GM23338 (cell line): ENCODE data around the gene PHF20.
"Not testable (repeated sequence)": the region's sequence is repeated elsewhere in the genome, so short reads cannot be mapped to it uniquely, and the experiment has no call there.

ENCODE experiments used
- CREB1 ChIP-seq: fragments of 250-450 bp; sonication (Bioruptor Pico); IDR thresholded peaks from 2 replicates; pipeline ENCODE4 v1.5.0; 2020; ENCODE audit warnings: low read depth, mild to moderate bottlenecking, moderate library complexity
- EZH2 ChIP-seq: fragments of 200-600 bp; sonication (generic); IDR thresholded peaks from one replicate; pipeline ENCODE4 v1.8.0; 2017; ENCODE audit warnings: antibody characterized with exemption, mild to moderate bottlenecking, low read depth; ENCODE audit not compliant: unreplicated experiment
- EZH2phosphoT487 ChIP-seq: fragments of 200-600 bp; sonication (generic); IDR thresholded peaks from one replicate; pipeline ENCODE4 v1.8.1; 2018; ENCODE audit warnings: antibody characterized with exemption; ENCODE audit not compliant: unreplicated experiment
- JUNB ChIP-seq: IDR thresholded peaks from one replicate; pipeline ENCODE4 v1.6.1; 2016; ENCODE audit warnings: antibody characterized with exemption; ENCODE audit not compliant: unreplicated experiment
- NANOG ChIP-seq: IDR thresholded peaks from 2 replicates; pipeline ENCODE4 v1.6.1; 2016; ENCODE audit warnings: antibody characterized with exemption, borderline replicate concordance
- POLR2AphosphoS5 ChIP-seq: IDR thresholded peaks from 2 replicates; pipeline ENCODE4 v1.6.1; 2016; ENCODE audit warnings: antibody characterized with exemption, low read depth
- STAT1 ChIP-seq: IDR thresholded peaks from one replicate; pipeline ENCODE4 v1.6.1; 2016; ENCODE audit warnings: antibody characterized with exemption; ENCODE audit not compliant: unreplicated experiment
- ZNF331 ChIP-seq: fragments of 250-450 bp; sonication (Bioruptor Pico); IDR thresholded peaks from 2 replicates; pipeline ENCODE4 v1.5.0; 2020; ENCODE audit warnings: low read depth, mild to moderate bottlenecking, moderate library complexity
- TF ChIP-seq, protein P1 (sequence below), 2 experiments: fragments of 200-600 bp in 1 of 2; sonication (generic) in 1 of 2; conservative IDR thresholded peaks; 2 replicates each; pipeline versions ENCODE4 v1.5.1 to v1.6.1; 2016 to 2017; ENCODE audit warnings: antibody characterized with exemption in 2 of 2, low read depth in 2 of 2, mild to moderate bottlenecking in 2 of 2, moderate library complexity in 1 of 2
- TF ChIP-seq, protein P2 (sequence below): IDR thresholded peaks from one replicate; pipeline ENCODE4 v1.6.1; 2018; ENCODE audit warnings: antibody characterized with exemption; ENCODE audit not compliant: unreplicated experiment
- TF ChIP-seq, protein P3 (sequence below): IDR thresholded peaks from 2 replicates; pipeline ENCODE4 v1.6.1; 2016; ENCODE audit warnings: antibody characterized with exemption

DNA sequence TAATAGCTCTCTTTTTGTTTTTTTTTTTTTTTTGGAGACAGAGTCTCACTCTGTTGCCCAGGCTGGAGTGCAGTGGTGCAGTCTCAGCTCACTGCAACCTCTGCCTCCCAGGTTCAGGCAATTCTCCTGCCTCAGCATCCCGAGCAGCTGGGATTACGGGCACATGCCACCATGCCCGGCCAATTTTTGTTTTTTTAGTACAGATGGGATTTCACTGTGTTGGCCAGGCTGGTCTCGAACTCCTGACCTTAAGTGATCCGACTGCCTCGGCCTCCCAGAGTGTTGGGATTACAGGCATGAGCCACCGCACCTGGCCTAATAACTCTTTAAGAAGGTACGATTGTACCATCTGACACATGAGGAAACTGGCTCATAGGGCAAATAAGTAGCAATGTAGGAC, 224.7 kb downstream of the PHF20 start:
- TF ChIP-seq EZH2, JUNB, EZH2phosphoT487, STAT1, POLR2AphosphoS5, NANOG, CREB1, ZNF331: not testable (repeated sequence)
- TF ChIP-seq, protein P1, sequence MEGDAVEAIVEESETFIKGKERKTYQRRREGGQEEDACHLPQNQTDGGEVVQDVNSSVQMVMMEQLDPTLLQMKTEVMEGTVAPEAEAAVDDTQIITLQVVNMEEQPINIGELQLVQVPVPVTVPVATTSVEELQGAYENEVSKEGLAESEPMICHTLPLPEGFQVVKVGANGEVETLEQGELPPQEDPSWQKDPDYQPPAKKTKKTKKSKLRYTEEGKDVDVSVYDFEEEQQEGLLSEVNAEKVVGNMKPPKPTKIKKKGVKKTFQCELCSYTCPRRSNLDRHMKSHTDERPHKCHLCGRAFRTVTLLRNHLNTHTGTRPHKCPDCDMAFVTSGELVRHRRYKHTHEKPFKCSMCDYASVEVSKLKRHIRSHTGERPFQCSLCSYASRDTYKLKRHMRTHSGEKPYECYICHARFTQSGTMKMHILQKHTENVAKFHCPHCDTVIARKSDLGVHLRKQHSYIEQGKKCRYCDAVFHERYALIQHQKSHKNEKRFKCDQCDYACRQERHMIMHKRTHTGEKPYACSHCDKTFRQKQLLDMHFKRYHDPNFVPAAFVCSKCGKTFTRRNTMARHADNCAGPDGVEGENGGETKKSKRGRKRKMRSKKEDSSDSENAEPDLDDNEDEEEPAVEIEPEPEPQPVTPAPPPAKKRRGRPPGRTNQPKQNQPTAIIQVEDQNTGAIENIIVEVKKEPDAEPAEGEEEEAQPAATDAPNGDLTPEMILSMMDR (conservative IDR thresholded peaks at IDR 0.05; ENCODE audit: low read depth in 2 of 2), result not testable (repeated sequence)
- TF ChIP-seq, protein P2, sequence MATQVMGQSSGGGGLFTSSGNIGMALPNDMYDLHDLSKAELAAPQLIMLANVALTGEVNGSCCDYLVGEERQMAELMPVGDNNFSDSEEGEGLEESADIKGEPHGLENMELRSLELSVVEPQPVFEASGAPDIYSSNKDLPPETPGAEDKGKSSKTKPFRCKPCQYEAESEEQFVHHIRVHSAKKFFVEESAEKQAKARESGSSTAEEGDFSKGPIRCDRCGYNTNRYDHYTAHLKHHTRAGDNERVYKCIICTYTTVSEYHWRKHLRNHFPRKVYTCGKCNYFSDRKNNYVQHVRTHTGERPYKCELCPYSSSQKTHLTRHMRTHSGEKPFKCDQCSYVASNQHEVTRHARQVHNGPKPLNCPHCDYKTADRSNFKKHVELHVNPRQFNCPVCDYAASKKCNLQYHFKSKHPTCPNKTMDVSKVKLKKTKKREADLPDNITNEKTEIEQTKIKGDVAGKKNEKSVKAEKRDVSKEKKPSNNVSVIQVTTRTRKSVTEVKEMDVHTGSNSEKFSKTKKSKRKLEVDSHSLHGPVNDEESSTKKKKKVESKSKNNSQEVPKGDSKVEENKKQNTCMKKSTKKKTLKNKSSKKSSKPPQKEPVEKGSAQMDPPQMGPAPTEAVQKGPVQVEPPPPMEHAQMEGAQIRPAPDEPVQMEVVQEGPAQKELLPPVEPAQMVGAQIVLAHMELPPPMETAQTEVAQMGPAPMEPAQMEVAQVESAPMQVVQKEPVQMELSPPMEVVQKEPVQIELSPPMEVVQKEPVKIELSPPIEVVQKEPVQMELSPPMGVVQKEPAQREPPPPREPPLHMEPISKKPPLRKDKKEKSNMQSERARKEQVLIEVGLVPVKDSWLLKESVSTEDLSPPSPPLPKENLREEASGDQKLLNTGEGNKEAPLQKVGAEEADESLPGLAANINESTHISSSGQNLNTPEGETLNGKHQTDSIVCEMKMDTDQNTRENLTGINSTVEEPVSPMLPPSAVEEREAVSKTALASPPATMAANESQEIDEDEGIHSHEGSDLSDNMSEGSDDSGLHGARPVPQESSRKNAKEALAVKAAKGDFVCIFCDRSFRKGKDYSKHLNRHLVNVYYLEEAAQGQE, result not testable (repeated sequence)
- TF ChIP-seq, protein P3, sequence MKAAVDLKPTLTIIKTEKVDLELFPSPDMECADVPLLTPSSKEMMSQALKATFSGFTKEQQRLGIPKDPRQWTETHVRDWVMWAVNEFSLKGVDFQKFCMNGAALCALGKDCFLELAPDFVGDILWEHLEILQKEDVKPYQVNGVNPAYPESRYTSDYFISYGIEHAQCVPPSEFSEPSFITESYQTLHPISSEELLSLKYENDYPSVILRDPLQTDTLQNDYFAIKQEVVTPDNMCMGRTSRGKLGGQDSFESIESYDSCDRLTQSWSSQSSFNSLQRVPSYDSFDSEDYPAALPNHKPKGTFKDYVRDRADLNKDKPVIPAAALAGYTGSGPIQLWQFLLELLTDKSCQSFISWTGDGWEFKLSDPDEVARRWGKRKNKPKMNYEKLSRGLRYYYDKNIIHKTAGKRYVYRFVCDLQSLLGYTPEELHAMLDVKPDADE, result not testable (repeated sequence)
